Ishikawa (cell line): ENCODE results near the gene CCDC194.
A peak's percentile ranks its signal among the peaks of the same experiment; 100 is the strongest.

Experiments used
- CEBPB ChIP-seq: IDR thresholded peaks from 2 replicates; pipeline ENCODE4 v1.6.1; 2012
- CREB1 ChIP-seq: IDR thresholded peaks from 2 replicates; pipeline ENCODE4 v1.6.1; 2012; ENCODE audit warnings: low read depth
- EGR1 ChIP-seq: IDR thresholded peaks from 2 replicates; pipeline ENCODE4 v1.6.1; 2012
- EP300 ChIP-seq: IDR thresholded peaks from 2 replicates; pipeline ENCODE4 v1.6.1; 2012; ENCODE audit warnings: borderline replicate concordance
- FOXM1 ChIP-seq: IDR thresholded peaks from 2 replicates; pipeline ENCODE4 v1.6.1; 2012; ENCODE audit warnings: low read depth, borderline replicate concordance
- MAX ChIP-seq: IDR thresholded peaks from 2 replicates; pipeline ENCODE4 v1.6.1; 2012
- NFIC ChIP-seq: IDR thresholded peaks from 2 replicates; pipeline ENCODE4 v1.6.1; 2012
- RAD21 ChIP-seq: IDR thresholded peaks from 2 replicates; pipeline ENCODE4 v1.6.1; 2012; ENCODE audit warnings: low read depth
- REST ChIP-seq: IDR thresholded peaks from 2 replicates; pipeline ENCODE4 v1.6.1; 2012; ENCODE audit warnings: low read depth, mild to moderate bottlenecking
- TAF1 ChIP-seq: IDR thresholded peaks from 2 replicates; pipeline ENCODE4 v1.6.1; 2012; ENCODE audit warnings: low read depth, mild to moderate bottlenecking
- TCF12 ChIP-seq: IDR thresholded peaks from 2 replicates; pipeline ENCODE4 v1.6.1; 2012; ENCODE audit warnings: low read depth
- TEAD4 ChIP-seq: IDR thresholded peaks from 2 replicates; pipeline ENCODE4 v1.6.1; 2012
- USF1 ChIP-seq: IDR thresholded peaks from 2 replicates; pipeline ENCODE4 v1.6.1; 2012
- YY1 ChIP-seq: IDR thresholded peaks from 2 replicates; pipeline ENCODE4 v1.6.1; 2012; ENCODE audit warnings: low read depth
- ZBTB7A ChIP-seq: IDR thresholded peaks from 2 replicates; pipeline ENCODE4 v1.6.1; 2012; ENCODE audit warnings: low read depth

Gene CCDC194

GRCh38 chr19:17359905-17360800 is 33.8 kb downstream of the CCDC194 start:
- no peak for TF ChIP-seq TCF12
- TF ChIP-seq TEAD4 = no peak

- TF ChIP-seq RAD21 (no peak), TAF1 (no peak), USF1 (no peak), FOXM1 (no peak), TCF12 (no peak), CEBPB (no peak), REST (no peak), YY1 (no peak)
These were observed 35.6 kb downstream of the CCDC194 start for GRCh38 chr19:17358395-17358794.

- TF ChIP-seq EGR1 = no peak
- TF ChIP-seq TEAD4 = no peak
- TF ChIP-seq USF1 = no peak
- no peak for TF ChIP-seq YY1
- TF ChIP-seq ZBTB7A = no peak
- TF ChIP-seq CEBPB = no peak
- TF ChIP-seq FOXM1 = no peak
- TF ChIP-seq RAD21 = no peak
- TF ChIP-seq REST = no peak
- no peak for TF ChIP-seq NFIC
- TF ChIP-seq MAX = no peak
- TF ChIP-seq TCF12 = no peak
- TF ChIP-seq TAF1 = no peak
- no peak for TF ChIP-seq CREB1
- no peak for TF ChIP-seq EP300
These were observed 36.3 kb downstream of the CCDC194 start for GRCh38 chr19:17357724-17358123.

GRCh38 chr19:17357078-17357666 is 36.8 kb downstream of the CCDC194 start:
- TF ChIP-seq CEBPB (0 out of 2 replicates have a peak, but pooled peaks have one; percentile 19), TEAD4 (no peak)

- TF ChIP-seq USF1 (no peak), ZBTB7A (no peak), NFIC (no peak), REST (no peak), TEAD4 (no peak), CEBPB (no peak), TCF12 (no peak), EP300 (no peak), EGR1 (no peak)
These were observed 40.6 kb downstream of the CCDC194 start for GRCh38 chr19:17353386-17353785.
